ENCODE data around the gene SEC11C.

SEC11C gene

DNA sequence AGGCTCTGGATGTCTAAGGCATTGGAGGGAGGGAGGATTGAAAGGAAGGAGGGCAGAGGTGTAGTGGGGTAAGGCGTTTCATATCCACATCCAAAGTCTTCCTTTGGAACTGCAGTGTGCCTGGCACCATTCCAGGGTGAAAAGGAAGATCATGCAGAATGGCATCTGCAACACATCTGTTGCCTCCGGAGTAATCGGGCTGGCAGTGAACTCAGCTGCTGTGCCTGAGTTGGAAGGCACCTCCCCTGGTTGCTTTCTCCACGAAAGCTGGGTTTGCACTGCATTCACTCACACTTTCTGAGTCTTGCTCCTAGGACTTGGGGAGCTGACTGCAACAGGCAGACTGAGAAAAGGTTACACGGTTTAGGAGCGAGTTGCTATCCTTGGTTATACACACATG, 30.3 kb upstream of the SEC11C start:
- CTCF ChIA-PET, result no interaction called here
- no peak for DNase-seq (ENCODE audit: low spot score)
- TF ChIP-seq, protein P1, sequence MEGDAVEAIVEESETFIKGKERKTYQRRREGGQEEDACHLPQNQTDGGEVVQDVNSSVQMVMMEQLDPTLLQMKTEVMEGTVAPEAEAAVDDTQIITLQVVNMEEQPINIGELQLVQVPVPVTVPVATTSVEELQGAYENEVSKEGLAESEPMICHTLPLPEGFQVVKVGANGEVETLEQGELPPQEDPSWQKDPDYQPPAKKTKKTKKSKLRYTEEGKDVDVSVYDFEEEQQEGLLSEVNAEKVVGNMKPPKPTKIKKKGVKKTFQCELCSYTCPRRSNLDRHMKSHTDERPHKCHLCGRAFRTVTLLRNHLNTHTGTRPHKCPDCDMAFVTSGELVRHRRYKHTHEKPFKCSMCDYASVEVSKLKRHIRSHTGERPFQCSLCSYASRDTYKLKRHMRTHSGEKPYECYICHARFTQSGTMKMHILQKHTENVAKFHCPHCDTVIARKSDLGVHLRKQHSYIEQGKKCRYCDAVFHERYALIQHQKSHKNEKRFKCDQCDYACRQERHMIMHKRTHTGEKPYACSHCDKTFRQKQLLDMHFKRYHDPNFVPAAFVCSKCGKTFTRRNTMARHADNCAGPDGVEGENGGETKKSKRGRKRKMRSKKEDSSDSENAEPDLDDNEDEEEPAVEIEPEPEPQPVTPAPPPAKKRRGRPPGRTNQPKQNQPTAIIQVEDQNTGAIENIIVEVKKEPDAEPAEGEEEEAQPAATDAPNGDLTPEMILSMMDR (conservative IDR thresholded peaks at IDR 0.05; ENCODE audit: low read depth), result no peak
- POLR2A ChIA-PET (ENCODE audit: low non-redundant PET), result no interaction called here
- H3K27ac ChIP-seq, result no peak overlapping the region

DNA sequence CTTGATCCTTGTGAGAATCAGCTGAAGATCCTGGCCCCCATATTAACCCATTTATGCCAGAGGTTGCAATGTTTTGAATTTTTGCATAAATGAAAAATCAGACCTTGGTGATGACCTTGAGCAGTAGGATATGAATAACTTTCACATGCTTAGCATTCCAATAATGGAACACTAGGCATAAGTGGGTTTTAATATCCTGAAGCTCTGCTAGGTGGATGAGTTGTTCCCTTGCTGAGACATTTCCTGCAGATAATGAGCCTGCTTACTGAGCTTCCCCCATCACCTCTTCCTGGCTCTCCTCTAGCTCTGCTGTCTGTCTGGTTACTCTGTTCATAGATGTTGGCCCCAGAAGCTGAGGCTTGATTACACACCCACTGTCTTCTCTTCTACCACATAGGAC, 25.5 kb upstream of the SEC11C start:
- CTCF ChIA-PET, result no interaction called here
- TF ChIP-seq, protein P1 (conservative IDR thresholded peaks at IDR 0.05; ENCODE audit: low read depth), result no peak
- DNase-seq (ENCODE audit: low spot score), result no peak
- H3K27ac ChIP-seq, result no peak overlapping the region
- POLR2A ChIA-PET (ENCODE audit: low non-redundant PET), result no interaction called here

DNA sequence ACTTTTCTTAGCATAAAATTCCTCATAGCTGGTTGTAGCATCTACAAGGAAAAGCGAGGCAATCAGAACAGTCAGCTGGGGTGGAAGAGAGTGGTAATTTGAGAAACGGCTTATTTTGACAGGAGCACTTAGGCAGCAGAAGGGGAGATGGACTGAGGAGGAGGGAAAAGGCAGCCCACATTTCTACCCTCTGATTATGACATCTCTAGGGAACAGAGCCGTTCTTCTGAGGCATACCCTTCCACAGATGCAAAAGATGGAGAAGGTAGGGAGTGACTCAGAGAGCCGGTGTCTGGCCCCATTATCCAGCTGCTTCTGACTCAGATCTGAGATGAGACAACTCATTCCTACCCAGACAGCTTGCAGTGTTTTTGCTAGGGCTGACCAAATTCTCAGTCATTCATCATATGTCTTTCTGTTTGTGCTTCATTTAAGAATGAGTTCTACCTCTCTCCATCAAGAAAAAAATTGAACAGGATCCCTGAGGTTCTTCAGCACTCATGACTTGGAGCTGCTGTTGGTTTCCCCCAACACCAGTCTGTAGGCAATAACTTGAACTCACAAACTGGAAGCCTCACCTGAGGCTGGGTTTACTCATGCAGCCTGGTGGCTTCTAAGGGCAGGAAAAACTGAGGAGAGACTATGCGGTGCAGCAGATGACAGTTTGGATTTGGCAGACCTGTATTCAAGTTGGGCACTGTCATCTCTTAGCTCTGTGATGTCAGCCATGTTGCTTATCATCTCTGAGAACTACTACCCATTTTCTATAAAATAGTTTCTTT, 15.9 kb upstream of the SEC11C start:
- DNase-seq (ENCODE audit: low spot score), result peak; percentile 65
- POLR2A ChIA-PET (ENCODE audit: low non-redundant PET), result no interaction called here

DNA sequence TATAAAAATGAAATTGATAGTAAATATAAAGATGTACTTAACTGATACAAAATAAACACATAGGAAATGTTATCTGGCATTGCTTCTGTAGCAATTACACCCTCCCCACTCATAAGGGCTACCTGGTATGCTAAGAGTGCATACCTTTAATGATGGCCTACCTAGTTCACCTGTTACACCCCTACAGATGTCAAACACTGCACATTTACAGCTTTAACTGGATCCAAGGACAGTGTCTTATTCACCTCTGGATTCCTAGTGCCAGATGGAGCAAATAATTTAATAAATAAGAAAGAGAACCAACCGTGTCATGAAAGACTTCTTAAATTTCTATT, 15.3 kb upstream of the SEC11C start:
- DNase-seq (ENCODE audit: low spot score), result no peak
- no peak overlapping the region for H3K27ac ChIP-seq
- ChIA-PET POLR2A (ENCODE audit: low non-redundant PET) (no interaction called here), CTCF (no interaction called here)
- TF ChIP-seq, protein P1 (conservative IDR thresholded peaks at IDR 0.05; ENCODE audit: low read depth), result no peak

More for the DNA sequence above, 15.9 kb upstream of the SEC11C start:
- TF ChIP-seq, protein P1 (conservative IDR thresholded peaks at IDR 0.05; ENCODE audit: low read depth), result no peak
- CTCF ChIA-PET, result interaction anchor here (0.6 kb wide), 2 partner anchors 666 to 805 kb away, joined by 3 to 4 read pairs; no protein-coding TSS in a partner anchor
- H3K27ac ChIP-seq, result no peak overlapping the region

DNA sequence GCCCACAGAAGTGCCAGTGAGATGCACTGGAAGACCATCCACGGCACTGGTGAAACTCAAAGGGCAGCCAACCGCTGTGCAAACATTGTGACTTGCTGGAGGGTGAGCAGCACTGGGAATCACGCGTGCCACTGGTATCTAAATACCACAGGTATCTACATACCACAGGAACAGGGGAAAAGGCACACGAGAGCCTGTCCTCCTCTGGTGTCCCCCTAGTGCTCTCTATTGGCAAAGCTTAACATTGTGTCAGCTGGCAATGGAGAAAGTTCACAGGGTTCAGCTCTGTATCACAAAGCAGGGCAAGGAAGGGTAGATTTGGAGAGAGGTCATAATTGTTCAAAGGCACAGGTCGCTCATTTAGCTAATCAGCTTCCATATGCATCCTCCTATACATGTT, 12.6 kb upstream of the SEC11C start:
- DNase-seq (ENCODE audit: low spot score), result no peak
- H3K27ac ChIP-seq, result no peak overlapping the region
- POLR2A ChIA-PET (ENCODE audit: low non-redundant PET), result no interaction called here
- CTCF ChIA-PET, result no interaction called here
- TF ChIP-seq, protein P1 (conservative IDR thresholded peaks at IDR 0.05; ENCODE audit: low read depth), result no peak

DNA sequence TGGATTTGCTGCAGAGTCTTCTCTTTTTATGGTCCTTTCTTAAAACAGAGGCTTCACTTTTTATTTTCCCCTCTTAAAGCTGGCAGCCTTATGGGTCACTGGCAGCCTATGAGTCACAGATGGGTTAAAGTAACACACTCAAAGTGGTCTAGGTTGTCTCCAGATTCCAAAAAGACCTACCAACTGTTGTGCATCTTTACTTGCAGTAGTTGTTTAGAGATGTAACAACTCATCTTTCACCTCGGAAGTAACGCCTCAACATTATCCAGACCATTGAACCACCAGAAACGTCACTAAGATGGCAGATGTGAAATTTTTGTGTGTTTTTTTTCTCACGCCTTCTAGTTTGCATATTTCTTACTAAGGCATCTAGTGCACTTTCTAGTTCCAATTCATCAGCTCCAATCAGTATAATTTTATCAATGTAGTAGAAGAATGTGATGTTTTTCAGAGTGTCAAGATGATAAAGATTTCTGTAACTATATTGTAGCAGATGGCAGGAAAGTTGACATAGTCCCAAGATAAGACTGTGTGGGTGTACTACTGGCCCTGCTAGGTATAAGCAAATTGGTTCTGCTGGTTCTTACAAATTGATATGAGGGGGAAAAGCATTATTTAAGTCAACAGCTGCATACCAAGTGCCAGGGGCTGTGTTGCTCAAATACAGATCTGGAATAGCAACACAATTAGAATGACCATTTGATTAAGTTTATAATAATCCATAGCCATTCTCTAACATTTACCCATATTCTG, 9.6 kb upstream of the SEC11C start:
- H3K27ac ChIP-seq, result no peak overlapping the region
- ChIA-PET CTCF (no interaction called here), POLR2A (ENCODE audit: low non-redundant PET) (no interaction called here)
- no peak for DNase-seq (ENCODE audit: low spot score)
- TF ChIP-seq, protein P1 (conservative IDR thresholded peaks at IDR 0.05; ENCODE audit: low read depth), result no peak

All from RWPE1 (cell line).